K562 (cell line): Measurements from ENCODE around the gene ATMIN. TPM values are rescaled to one million over a fixed set of nuclear protein-coding genes. Genes with fewer than 3 reads are reported as not detected.

Source experiments
- ETV5 ChIP-seq: sonication (generic); formaldehyde crosslinking; IDR thresholded peaks from 2 replicates; pipeline ENCODE4 v1.4.0; 2020; ENCODE audit warnings: low read depth, mild to moderate bottlenecking, missing genetic modification reagents
- FOXJ2 ChIP-seq: fragments of 200-800 bp; sonication (Bioruptor generic); IDR thresholded peaks from 2 replicates; pipeline ENCODE4 v1.6.1; 2016; ENCODE audit warnings: missing genetic modification characterization, missing compliant biosample characterization
- FOXP4 ChIP-seq: sonication (generic); formaldehyde crosslinking; IDR thresholded peaks from 2 replicates; pipeline ENCODE4 v1.8.0; 2022; ENCODE audit warnings: mild to moderate bottlenecking, missing genetic modification reagents, borderline replicate concordance
- KDM4B ChIP-seq, 2 experiments: fragments of 450-650 bp in 1 of 2; sonication (generic) in 1 of 2; IDR thresholded peaks; 2 replicates each; pipeline ENCODE4 v1.6.1; 2016 to 2017; ENCODE audit warnings: borderline replicate concordance in 2 of 2, antibody characterized with exemption in 1 of 2, low read depth in 1 of 2, mild to moderate bottlenecking in 1 of 2
- MEF2A ChIP-seq: IDR thresholded peaks from 2 replicates; pipeline ENCODE4 v1.6.1; 2011; ENCODE audit warnings: low read depth, mild to moderate bottlenecking, low read length, moderate library complexity; ENCODE audit not compliant: control insufficient read depth
- MTA2 ChIP-seq: fragments of 450-650 bp; IDR thresholded peaks from 2 replicates; pipeline ENCODE4 v1.6.1; 2016; ENCODE audit warnings: low read depth
- MYBL2 ChIP-seq, 2 experiments: fragments of 450-650 bp in 1 of 2; sonication (generic) in 1 of 2; formaldehyde crosslinking in 1 of 2; IDR thresholded peaks; 2 replicates each; pipeline versions ENCODE4 v1.6.1 to v1.8.1; 2017 to 2022; ENCODE audit warnings: borderline replicate concordance in 1 of 2, inconsistent platforms in 1 of 2, low read depth in 1 of 2, mild to moderate bottlenecking in 1 of 2, missing genetic modification reagents in 1 of 2, moderate library complexity in 1 of 2
- RBM34 ChIP-seq: fragments of 200-400 bp; formaldehyde crosslinking; IDR thresholded peaks from 2 replicates; pipeline ENCODE4 v1.6.1; 2018; ENCODE audit warnings: low read length, borderline replicate concordance; ENCODE audit not compliant: insufficient read depth
- TEAD4 ChIP-seq, 2 experiments: sonication (generic) in 1 of 2; formaldehyde crosslinking in 1 of 2; IDR thresholded peaks; 2 replicates each; pipeline versions ENCODE4 v1.6.1 to v1.8.0; 2012 to 2022; ENCODE audit warnings: borderline replicate concordance in 1 of 2, inconsistent platforms in 1 of 2, low read length in 1 of 2, mild to moderate bottlenecking in 1 of 2, missing genetic modification reagents in 1 of 2
- THRB ChIP-seq: fragments of 450-650 bp; formaldehyde crosslinking; conservative IDR thresholded peaks from 2 replicates; pipeline ENCODE4 v1.4.0; 2022; ENCODE audit warnings: mild to moderate bottlenecking, missing genetic modification characterization
- ZKSCAN1 ChIP-seq: fragments of 150-350 bp; IDR thresholded peaks from 2 replicates; pipeline ENCODE4 v1.6.1; 2016; ENCODE audit warnings: low read depth, low read length
- ZNF584 ChIP-seq: fragments of 200-800 bp; sonication (Bioruptor generic); IDR thresholded peaks from 2 replicates; pipeline ENCODE4 v1.6.1; 2016; ENCODE audit warnings: low read depth, mild to moderate bottlenecking, missing genetic modification characterization, missing compliant biosample characterization
- ZNF717 ChIP-seq: fragments of 250-450 bp; sonication (Bioruptor Pico); IDR thresholded peaks from 2 replicates; pipeline ENCODE4 v1.5.0; 2021
- polyA plus RNA-seq, 8 experiments: library from polyadenylated mRNA; depleted of rRNA in 4 of 8; stranded (reverse) in 5 of 8; unstranded in 3 of 8; fragments of >200 nt; fragmentation: Nextera tagmentation in 2 of 8; fragmentation: Illumina TruSeq in 1 of 8; extraction: Ambion mirVana in 2 of 8; extraction: Trizol in 1 of 8; gene quantifications; 2 replicates each; pipeline versions ENCODE4 v1.2.1 to v1.2.3, GENCODE V29; 2011 to 2014; ENCODE audit warnings: inconsistent platforms in 1 of 8, missing spikeins in 1 of 8
- total RNA-seq, 7 experiments: library from RNA; depleted of rRNA in 6 of 7; stranded (reverse); fragments of >200 nt in 6 of 7; fragmentation: Illumina TruSeq in 2 of 7; extraction: Trizol in 2 of 7; gene quantifications; 2 replicates each; pipeline versions ENCODE4 v1.2.1 to v1.2.3, GENCODE V29; 2011 to 2021; ENCODE audit warnings: low replicate concordance in 1 of 7
- TF ChIP-seq, protein P1 (sequence below), 2 experiments: fragments of 150-350 bp in 1 of 2; IDR thresholded peaks; 2 replicates each; pipeline ENCODE4 v1.6.1; 2012 to 2016; ENCODE audit warnings: low read depth in 2 of 2, low read length in 2 of 2, mild to moderate bottlenecking in 1 of 2, moderate library complexity in 1 of 2
- TF ChIP-seq, protein P2 (sequence below), 2 experiments: fragments of 450-650 bp; IDR thresholded peaks; 2 replicates each; pipeline ENCODE4 v1.6.1; 2016

Gene ATMIN
- total and polyA plus RNA-seq, 9 of the 15 experiments (the other 6 are each of a cell fraction or from before 2014, with no cell fraction given), result 6.7 to 40.9 (median 23.4) TPM

GRCh38 chr16:81036751-81037350, 1.2 kb downstream of the ATMIN start (continued):
- TF ChIP-seq RBM34 (no peak), ZNF717 (CRISPR knock-in tag) (no peak), MTA2 (no peak), FOXJ2 (tag) (no peak), FOXP4 (CRISPR knock-in tag) (no peak), MEF2A (no peak), THRB (CRISPR knock-in tag) (no peak), MYBL2 (IDR thresholded peaks at IDR 0.05; ENCODE audit: low read depth) (no peak), MYBL2 (CRISPR knock-in tag; IDR thresholded peaks at IDR 0.05; ENCODE audit: borderline replicate concordance) (no peak), ZNF584 (CRISPR knock-in tag) (no peak), KDM4B (IDR thresholded peaks at IDR 0.05; ENCODE audit: borderline replicate concordance in 2 of 2, low read depth in 1 of 2) (no peak), ETV5 (peak; percentile 7; the same call in 1 of the 2 replicates), TEAD4 (IDR thresholded peaks at IDR 0.05; ENCODE audit: low read length) (no peak), TEAD4 (CRISPR knock-in tag; IDR thresholded peaks at IDR 0.05; ENCODE audit: borderline replicate concordance) (no peak), ZKSCAN1 (0 out of 2 replicates have a peak, but pooled peaks have one; percentile 28)
- TF ChIP-seq, protein P1, sequence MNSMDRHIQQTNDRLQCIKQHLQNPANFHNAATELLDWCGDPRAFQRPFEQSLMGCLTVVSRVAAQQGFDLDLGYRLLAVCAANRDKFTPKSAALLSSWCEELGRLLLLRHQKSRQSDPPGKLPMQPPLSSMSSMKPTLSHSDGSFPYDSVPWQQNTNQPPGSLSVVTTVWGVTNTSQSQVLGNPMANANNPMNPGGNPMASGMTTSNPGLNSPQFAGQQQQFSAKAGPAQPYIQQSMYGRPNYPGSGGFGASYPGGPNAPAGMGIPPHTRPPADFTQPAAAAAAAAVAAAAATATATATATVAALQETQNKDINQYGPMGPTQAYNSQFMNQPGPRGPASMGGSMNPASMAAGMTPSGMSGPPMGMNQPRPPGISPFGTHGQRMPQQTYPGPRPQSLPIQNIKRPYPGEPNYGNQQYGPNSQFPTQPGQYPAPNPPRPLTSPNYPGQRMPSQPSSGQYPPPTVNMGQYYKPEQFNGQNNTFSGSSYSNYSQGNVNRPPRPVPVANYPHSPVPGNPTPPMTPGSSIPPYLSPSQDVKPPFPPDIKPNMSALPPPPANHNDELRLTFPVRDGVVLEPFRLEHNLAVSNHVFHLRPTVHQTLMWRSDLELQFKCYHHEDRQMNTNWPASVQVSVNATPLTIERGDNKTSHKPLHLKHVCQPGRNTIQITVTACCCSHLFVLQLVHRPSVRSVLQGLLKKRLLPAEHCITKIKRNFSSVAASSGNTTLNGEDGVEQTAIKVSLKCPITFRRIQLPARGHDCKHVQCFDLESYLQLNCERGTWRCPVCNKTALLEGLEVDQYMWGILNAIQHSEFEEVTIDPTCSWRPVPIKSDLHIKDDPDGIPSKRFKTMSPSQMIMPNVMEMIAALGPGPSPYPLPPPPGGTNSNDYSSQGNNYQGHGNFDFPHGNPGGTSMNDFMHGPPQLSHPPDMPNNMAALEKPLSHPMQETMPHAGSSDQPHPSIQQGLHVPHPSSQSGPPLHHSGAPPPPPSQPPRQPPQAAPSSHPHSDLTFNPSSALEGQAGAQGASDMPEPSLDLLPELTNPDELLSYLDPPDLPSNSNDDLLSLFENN (IDR thresholded peaks at IDR 0.05; ENCODE audit: low read depth in 2 of 2, low read length in 2 of 2), result no peak
- TF ChIP-seq, protein P2, sequence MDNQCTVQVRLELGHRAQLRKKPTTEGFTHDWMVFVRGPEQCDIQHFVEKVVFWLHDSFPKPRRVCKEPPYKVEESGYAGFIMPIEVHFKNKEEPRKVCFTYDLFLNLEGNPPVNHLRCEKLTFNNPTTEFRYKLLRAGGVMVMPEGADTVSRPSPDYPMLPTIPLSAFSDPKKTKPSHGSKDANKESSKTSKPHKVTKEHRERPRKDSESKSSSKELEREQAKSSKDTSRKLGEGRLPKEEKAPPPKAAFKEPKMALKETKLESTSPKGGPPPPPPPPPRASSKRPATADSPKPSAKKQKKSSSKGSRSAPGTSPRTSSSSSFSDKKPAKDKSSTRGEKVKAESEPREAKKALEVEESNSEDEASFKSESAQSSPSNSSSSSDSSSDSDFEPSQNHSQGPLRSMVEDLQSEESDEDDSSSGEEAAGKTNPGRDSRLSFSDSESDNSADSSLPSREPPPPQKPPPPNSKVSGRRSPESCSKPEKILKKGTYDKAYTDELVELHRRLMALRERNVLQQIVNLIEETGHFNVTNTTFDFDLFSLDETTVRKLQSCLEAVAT (IDR thresholded peaks at IDR 0.05), result no peak
